Kidney epithelial cell (primary cell): Measurements from ENCODE around the gene PAF1. TPM values are rescaled to one million over a fixed set of nuclear protein-coding genes. Genes with fewer than 3 reads are reported as not detected.

Experiments
- DNase-seq: peaks from one replicate; pipeline ENCODE4 v3.0.0-alpha.2; 2010; ENCODE audit warnings: low read depth
- H3K27me3 ChIP-seq: 2 replicates; pipeline ENCODE4 v1.6.0; 2011; ENCODE audit warnings: low read length; ENCODE audit not compliant: control insufficient read depth, insufficient read depth
- H3K36me3 ChIP-seq: 2 replicates; pipeline ENCODE4 v1.5.1; 2011; ENCODE audit warnings: low read length; ENCODE audit not compliant: control insufficient read depth, insufficient read depth
- H3K4me3 ChIP-seq: 2 replicates; pipeline ENCODE4 v1.5.1; 2011; ENCODE audit warnings: low read depth, mild to moderate bottlenecking, control low read depth, low read length
- total RNA-seq: library from RNA; depleted of rRNA; stranded (reverse); fragments of >200 nt; gene quantifications from 2 replicates; pipeline ENCODE4 v1.2.3, GENCODE V29; 2015
- TF ChIP-seq, protein P1 (sequence below): IDR thresholded peaks from 2 replicates; pipeline ENCODE4 v1.5.1; 2011; ENCODE audit warnings: mild to moderate bottlenecking, moderate library complexity, low read length, control low read depth, inconsistent platforms; ENCODE audit not compliant: insufficient read depth, poor library complexity, severe bottlenecking

PAF1 gene
- total RNA-seq, 1 donor from 2014 or later, result 44.6 TPM

DNA sequence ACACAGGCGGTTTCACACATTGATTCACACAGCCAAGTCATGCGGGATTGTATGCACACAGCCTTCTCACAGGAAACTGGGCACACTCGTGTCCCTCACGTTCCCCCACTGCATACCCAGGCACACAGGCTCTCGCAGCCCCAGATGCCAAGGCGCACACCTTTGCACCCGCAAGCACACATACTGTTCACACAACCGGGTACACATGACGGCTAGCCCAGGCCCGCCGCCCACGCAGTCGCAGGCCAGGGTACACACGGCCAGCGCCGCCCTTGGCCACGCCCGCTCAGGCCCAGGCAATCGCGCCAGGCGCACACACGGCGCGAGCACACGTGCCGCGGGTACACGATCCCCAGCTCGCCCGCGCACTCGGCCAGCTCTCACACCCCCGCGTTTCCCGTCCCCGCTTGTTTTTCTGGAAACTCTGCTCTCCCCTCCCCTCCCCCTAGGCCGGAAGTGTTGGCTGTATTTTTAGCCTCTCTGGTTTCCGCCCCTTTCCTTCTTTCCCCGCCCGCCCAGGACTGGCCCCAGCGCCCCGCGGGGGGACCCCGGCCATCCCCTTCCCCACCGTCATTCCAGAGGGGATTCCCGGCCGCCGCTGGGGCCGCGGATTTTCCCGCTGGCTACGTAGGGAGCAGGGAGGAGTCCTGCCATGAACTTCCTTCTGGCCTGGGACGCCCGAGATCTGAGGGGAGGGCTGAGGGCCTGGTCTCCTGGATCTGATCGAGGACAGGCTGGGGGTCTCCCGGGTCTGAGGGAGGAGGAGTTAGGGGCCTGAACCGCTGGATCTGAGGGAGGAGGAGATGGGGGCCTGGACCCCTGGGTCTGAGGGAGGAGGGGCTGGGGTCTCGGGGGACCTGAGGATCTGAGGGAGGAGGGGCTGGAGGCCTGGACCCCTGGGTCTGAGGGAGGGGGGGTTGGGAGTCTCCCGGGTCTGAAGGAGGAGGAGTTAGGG lies 11.7 kb upstream of the PAF1 start:
- Histone ChIP-seq H3K4me3 (peak overlapping the region; percentile 15), H3K27me3 (no peaks in the 10 kb centered on the region), H3K36me3 (no peaks in the 10 kb centered on the region)
- DNase-seq, result no peak
- TF ChIP-seq, protein P1, sequence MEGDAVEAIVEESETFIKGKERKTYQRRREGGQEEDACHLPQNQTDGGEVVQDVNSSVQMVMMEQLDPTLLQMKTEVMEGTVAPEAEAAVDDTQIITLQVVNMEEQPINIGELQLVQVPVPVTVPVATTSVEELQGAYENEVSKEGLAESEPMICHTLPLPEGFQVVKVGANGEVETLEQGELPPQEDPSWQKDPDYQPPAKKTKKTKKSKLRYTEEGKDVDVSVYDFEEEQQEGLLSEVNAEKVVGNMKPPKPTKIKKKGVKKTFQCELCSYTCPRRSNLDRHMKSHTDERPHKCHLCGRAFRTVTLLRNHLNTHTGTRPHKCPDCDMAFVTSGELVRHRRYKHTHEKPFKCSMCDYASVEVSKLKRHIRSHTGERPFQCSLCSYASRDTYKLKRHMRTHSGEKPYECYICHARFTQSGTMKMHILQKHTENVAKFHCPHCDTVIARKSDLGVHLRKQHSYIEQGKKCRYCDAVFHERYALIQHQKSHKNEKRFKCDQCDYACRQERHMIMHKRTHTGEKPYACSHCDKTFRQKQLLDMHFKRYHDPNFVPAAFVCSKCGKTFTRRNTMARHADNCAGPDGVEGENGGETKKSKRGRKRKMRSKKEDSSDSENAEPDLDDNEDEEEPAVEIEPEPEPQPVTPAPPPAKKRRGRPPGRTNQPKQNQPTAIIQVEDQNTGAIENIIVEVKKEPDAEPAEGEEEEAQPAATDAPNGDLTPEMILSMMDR, result no peak

DNA sequence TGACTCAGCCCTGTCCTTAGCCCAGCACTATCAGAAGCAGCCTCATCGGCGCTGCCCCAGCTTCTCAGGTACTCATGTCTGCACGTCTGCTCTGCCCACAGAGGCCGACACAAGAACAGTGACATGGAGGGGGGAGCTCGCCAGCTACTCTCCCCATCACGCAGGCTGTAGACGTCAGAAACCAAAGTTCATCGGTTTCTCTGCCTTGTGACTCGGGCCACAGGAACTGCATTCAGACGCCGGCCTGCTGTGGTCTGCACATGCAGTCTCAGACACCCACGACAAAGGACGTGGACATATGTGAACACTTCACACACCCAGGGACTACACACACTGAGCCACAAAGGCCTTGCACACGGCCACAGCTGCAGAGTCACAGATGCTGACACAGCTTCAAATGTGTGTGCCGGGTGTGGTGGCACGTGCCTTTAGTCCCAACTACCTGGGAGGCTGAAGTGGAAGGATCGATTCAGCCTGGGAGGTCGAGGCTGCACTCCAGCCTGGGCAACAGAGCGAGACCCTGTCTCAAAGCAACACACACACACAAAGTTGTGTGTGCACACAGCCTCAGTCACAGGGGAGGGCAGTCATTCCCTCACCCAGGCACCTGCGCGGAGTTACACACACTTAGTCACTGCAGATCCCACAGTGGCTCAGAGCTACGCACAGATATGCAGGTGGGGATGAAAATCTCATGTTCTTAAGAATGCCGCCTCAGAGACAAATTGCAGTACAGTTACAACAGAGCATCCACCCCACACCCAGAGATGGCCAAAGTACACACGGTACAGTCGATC lies 10.8 kb upstream of the PAF1 start:
- TF ChIP-seq, protein P1, result no peak
- peak; percentile 81 for DNase-seq
- Histone ChIP-seq H3K27me3 (no peaks in the 10 kb centered on the region), H3K4me3 (no peak overlapping the region), H3K36me3 (no peaks in the 10 kb centered on the region)

DNA sequence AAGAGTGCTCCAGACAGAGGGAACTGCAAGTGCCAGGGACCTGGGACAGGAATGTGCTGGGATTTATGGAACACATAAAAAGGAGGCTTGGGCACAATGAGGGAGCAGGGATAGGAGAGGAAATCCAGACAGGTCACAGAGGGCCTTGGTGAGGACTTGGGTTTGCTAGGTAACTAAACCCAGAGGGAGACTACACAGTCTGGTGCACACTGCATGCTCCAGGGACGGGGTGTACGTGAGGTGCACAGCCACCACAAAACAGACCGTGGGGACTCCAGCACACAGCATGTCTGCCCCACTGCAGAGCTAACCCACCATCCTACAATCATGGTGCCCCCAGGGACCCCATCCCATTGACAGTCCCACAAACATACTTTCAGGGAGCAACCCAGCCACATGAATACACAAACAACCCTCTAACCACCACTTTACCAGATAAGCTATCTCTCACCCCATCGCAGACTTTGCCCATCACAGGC lies 10.2 kb upstream of the PAF1 start:
- DNase-seq, result no peak
- Histone ChIP-seq H3K36me3 (no peaks in the 10 kb centered on the region), H3K27me3 (no peaks in the 10 kb centered on the region), H3K4me3 (no peak overlapping the region)
- TF ChIP-seq, protein P1, result no peak

DNA sequence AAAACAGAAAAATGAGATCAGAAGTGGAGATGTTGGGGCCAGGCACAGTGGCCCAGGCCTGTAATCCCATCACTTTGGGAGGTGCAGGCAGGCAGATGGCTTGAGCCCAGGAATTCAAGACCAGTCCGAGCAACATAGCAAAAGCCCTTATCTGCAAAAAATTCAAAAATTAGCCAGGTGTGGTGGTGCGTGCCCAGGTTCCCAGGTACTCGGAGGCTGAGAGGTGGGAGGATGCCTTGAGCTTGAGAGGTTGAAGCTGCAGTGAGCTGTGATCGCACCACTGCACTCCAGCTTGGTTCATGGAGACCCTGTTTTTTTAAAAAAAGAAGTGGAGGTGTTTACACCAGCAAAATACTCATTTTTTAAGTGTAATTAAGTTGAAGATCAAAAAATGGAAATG lies 9.2 kb upstream of the PAF1 start:
- DNase-seq, result no peak
- no peak overlapping the region for H3K4me3 ChIP-seq
- TF ChIP-seq, protein P1, result no peak
- no peaks in the 10 kb centered on the region for H3K27me3 ChIP-seq
- no peaks in the 10 kb centered on the region for H3K36me3 ChIP-seq

DNA sequence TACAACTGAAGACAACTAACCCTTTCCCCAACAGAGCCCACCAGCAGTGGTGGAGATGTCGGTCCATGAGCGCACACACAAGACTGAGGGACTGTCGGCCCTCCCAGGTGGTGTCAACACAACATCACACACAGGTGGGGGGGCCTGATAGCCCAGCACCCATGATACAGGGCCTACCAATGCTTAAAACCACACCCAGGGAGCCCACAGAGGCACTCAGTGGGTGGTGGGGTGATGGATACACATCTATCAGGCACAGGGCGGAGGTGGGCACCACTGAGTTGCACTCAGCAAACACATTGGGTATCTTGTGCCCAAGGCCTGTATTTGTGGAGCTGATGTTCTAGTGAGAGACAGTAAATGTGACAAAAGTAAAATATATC lies 8.8 kb upstream of the PAF1 start:
- TF ChIP-seq, protein P1, result no peak
- H3K4me3 ChIP-seq, result no peak overlapping the region
- H3K36me3 ChIP-seq, result no peaks in the 10 kb centered on the region
- DNase-seq, result no peak
- H3K27me3 ChIP-seq, result no peaks in the 10 kb centered on the region
